H9 (cell line): ENCODE results near the gene PPIP5K2. TPM values are rescaled to one million over a fixed set of nuclear protein-coding genes. Genes with fewer than 3 reads are reported as not detected.
A peak's percentile ranks its signal among the peaks of the same experiment; 100 is the strongest.

ENCODE experiments used
- DNase-seq: peaks from one replicate; pipeline ENCODE4 v3.0.0-alpha.2; 2017
- H2AFZ ChIP-seq: one replicate; pipeline ENCODE4 v1.6.1; 2013; ENCODE audit warnings: mild to moderate bottlenecking, low read length, control low read depth, moderate library complexity
- H2AK5ac ChIP-seq: 2 replicates; pipeline ENCODE4 v1.6.1; 2013; ENCODE audit warnings: low read length, control low read depth, mixed read lengths; ENCODE audit not compliant: insufficient read length
- H2BK120ac ChIP-seq: one replicate; pipeline ENCODE4 v1.6.1; 2013; ENCODE audit warnings: low read depth, mild to moderate bottlenecking, low read length, control low read depth, inconsistent platforms; ENCODE audit not compliant: poor library complexity, severe bottlenecking
- H2BK12ac ChIP-seq: 2 replicates; pipeline ENCODE4 v1.6.1; 2013; ENCODE audit warnings: low read length, control low read depth, mixed read lengths, low read depth; ENCODE audit not compliant: insufficient read length
- H2BK15ac ChIP-seq: 2 replicates; pipeline ENCODE4 v1.6.1; 2013; ENCODE audit warnings: low read depth, low read length, control low read depth
- H2BK20ac ChIP-seq: one replicate; pipeline ENCODE4 v1.6.1; 2013; ENCODE audit warnings: low read depth, mild to moderate bottlenecking, low read length, control low read depth, inconsistent platforms; ENCODE audit not compliant: poor library complexity, severe bottlenecking
- H2BK5ac ChIP-seq: 2 replicates; pipeline ENCODE4 v1.6.1; 2013; ENCODE audit warnings: low read length, control low read depth, mixed read lengths; ENCODE audit not compliant: insufficient read length
- H3K14ac ChIP-seq: 2 replicates; pipeline ENCODE4 v1.6.1; 2013; ENCODE audit warnings: low read length, control low read depth; ENCODE audit not compliant: insufficient read depth
- H3K18ac ChIP-seq: 2 replicates; pipeline ENCODE4 v1.6.1; 2013; ENCODE audit warnings: low read depth, mild to moderate bottlenecking, mixed read lengths, low read length, control low read depth; ENCODE audit not compliant: insufficient read length
- H3K23ac ChIP-seq: 2 replicates; pipeline ENCODE4 v1.6.1; 2013; ENCODE audit warnings: low read length, control low read depth, mixed read lengths, low read depth; ENCODE audit not compliant: insufficient read length
- H3K23me2 ChIP-seq: 2 replicates; pipeline ENCODE4 v1.6.1; 2013; ENCODE audit warnings: low read depth, mild to moderate bottlenecking, mixed read lengths, low read length, control low read depth; ENCODE audit not compliant: insufficient read length, poor library complexity, severe bottlenecking
- H3K27ac ChIP-seq: 2 replicates; pipeline ENCODE4 v1.5.1; 2013; ENCODE audit warnings: low read length, control low read depth, mixed read lengths, low read depth; ENCODE audit not compliant: insufficient read length
- H3K27me3 ChIP-seq: 2 replicates; pipeline ENCODE4 v1.6.1; 2013; ENCODE audit warnings: low read length, control low read depth, inconsistent platforms; ENCODE audit not compliant: insufficient read depth
- H3K4ac ChIP-seq: 2 replicates; pipeline ENCODE4 v1.6.1; 2013; ENCODE audit warnings: low read depth, mild to moderate bottlenecking, control low read depth, inconsistent platforms, low read length, moderate library complexity
- H3K4me1 ChIP-seq: 2 replicates; pipeline ENCODE4 v1.6.1; 2013; ENCODE audit warnings: low read length, control low read depth, inconsistent platforms; ENCODE audit not compliant: insufficient read depth
- H3K4me2 ChIP-seq: 2 replicates; pipeline ENCODE4 v1.6.1; 2013; ENCODE audit warnings: low read length, control low read depth, mixed read lengths; ENCODE audit not compliant: insufficient read length, insufficient read depth
- H3K56ac ChIP-seq: 2 replicates; pipeline ENCODE4 v1.6.1; 2013; ENCODE audit warnings: low read depth, mild to moderate bottlenecking, mixed read lengths, low read length, control low read depth; ENCODE audit not compliant: insufficient read length
- H3K79me1 ChIP-seq: 2 replicates; pipeline ENCODE4 v1.6.1; 2013; ENCODE audit warnings: low read depth, mild to moderate bottlenecking, moderate library complexity, low read length, control low read depth, inconsistent platforms; ENCODE audit not compliant: insufficient read depth, poor library complexity, severe bottlenecking
- H3K79me2 ChIP-seq: 2 replicates; pipeline ENCODE4 v1.6.1; 2013; ENCODE audit warnings: low read length, control low read depth, inconsistent platforms; ENCODE audit not compliant: insufficient read depth
- H3K9ac ChIP-seq: 2 replicates; pipeline ENCODE4 v1.6.1; 2013; ENCODE audit warnings: low read length, control low read depth, mixed read lengths; ENCODE audit not compliant: insufficient read length; ENCODE audit errors: extremely low read depth
- H3K9me3 ChIP-seq: one replicate; pipeline ENCODE4 v1.6.1; 2013; ENCODE audit warnings: low read depth, low read length, inconsistent platforms; ENCODE audit not compliant: control insufficient read depth
- H3T11ph ChIP-seq: one replicate; pipeline ENCODE4 v1.6.1; 2013; ENCODE audit warnings: mild to moderate bottlenecking, low read length, control low read depth, inconsistent platforms
- H4K20me1 ChIP-seq: one replicate; pipeline ENCODE4 v1.6.1; 2013; ENCODE audit not compliant: control insufficient read depth, insufficient read length, insufficient read depth
- H4K5ac ChIP-seq: 2 replicates; pipeline ENCODE4 v1.6.1; 2013; ENCODE audit warnings: low read depth, mild to moderate bottlenecking, mixed read lengths, low read length, control low read depth; ENCODE audit not compliant: insufficient read length
- H4K8ac ChIP-seq: replicated peaks from 2 replicates; pipeline ENCODE4 v1.6.1; 2013; ENCODE audit warnings: low read length, control low read depth, mixed read lengths, low read depth; ENCODE audit not compliant: insufficient read length
- H4K91ac ChIP-seq: 2 replicates; pipeline ENCODE4 v1.6.1; 2013; ENCODE audit warnings: low read depth, mild to moderate bottlenecking, moderate library complexity, mixed read lengths, low read length, control low read depth; ENCODE audit not compliant: insufficient read length
- H3K27ac Mint-ChIP-seq, 3 experiments: 2 replicates in 2 of 3; 3 replicates in 1 of 3; pipeline ENCODE4 v1.8.0; 2020 to 2021; ENCODE audit warnings: mixed read lengths in 3 of 3, mild to moderate bottlenecking in 1 of 3, moderate library complexity in 1 of 3
- H3K27me3 Mint-ChIP-seq: 2 replicates; pipeline ENCODE4 v1.8.0; 2021; ENCODE audit warnings: low read depth, mild to moderate bottlenecking, moderate library complexity, mixed read lengths
- H3K36me3 Mint-ChIP-seq, 3 experiments: 2 replicates in 2 of 3; 3 replicates in 1 of 3; pipeline ENCODE4 v1.8.0; 2020 to 2021; ENCODE audit warnings: low read depth in 3 of 3, mixed read lengths in 3 of 3; ENCODE audit not compliant: insufficient read depth in 1 of 3
- H3K4me1 Mint-ChIP-seq, 2 experiments: 2 replicates each; pipeline ENCODE4 v1.8.0; 2020; ENCODE audit warnings: mixed read lengths in 2 of 2
- H3K4me3 Mint-ChIP-seq, 2 experiments: 2 replicates in 1 of 2; 3 replicates in 1 of 2; pipeline ENCODE4 v1.8.0; 2020 to 2021; ENCODE audit warnings: mild to moderate bottlenecking in 2 of 2, mixed read lengths in 2 of 2, moderate library complexity in 1 of 2
- H3K9me3 Mint-ChIP-seq, 2 experiments: 2 replicates in 1 of 2; 3 replicates in 1 of 2; pipeline ENCODE4 v1.8.0; 2020; ENCODE audit warnings: mild to moderate bottlenecking in 2 of 2, mixed read lengths in 2 of 2, moderate library complexity in 1 of 2
- WGBS: extraction: QIAGEN DNeasy Blood & Tissue Kit; methylation state at CpG from one replicate; pipeline ENCODE4 v1.1.7; 2013; ENCODE audit warnings: missing lambda C conversion rate, low lambda C conversion rate, mixed read lengths; ENCODE audit not compliant: insufficient read length; ENCODE audit errors: extremely low coverage; 5-methylcytosine and 5-hydroxymethylcytosine counted together
- total RNA-seq: library from RNA; stranded (reverse); gene quantifications from 2 replicates; pipeline ENCODE4 v1.2.1, GENCODE V29; 2021
- TF ChIP-seq, protein P1 (sequence below): fragments of 200-600 bp; sonication (generic); conservative IDR thresholded peaks from 3 replicates; pipeline ENCODE4 v1.8.0; 2021; ENCODE audit warnings: antibody characterized with exemption, mild to moderate bottlenecking

Gene PPIP5K2
- total RNA-seq, 1 experiment from 2014 or later, result 43.8 TPM

DNA sequence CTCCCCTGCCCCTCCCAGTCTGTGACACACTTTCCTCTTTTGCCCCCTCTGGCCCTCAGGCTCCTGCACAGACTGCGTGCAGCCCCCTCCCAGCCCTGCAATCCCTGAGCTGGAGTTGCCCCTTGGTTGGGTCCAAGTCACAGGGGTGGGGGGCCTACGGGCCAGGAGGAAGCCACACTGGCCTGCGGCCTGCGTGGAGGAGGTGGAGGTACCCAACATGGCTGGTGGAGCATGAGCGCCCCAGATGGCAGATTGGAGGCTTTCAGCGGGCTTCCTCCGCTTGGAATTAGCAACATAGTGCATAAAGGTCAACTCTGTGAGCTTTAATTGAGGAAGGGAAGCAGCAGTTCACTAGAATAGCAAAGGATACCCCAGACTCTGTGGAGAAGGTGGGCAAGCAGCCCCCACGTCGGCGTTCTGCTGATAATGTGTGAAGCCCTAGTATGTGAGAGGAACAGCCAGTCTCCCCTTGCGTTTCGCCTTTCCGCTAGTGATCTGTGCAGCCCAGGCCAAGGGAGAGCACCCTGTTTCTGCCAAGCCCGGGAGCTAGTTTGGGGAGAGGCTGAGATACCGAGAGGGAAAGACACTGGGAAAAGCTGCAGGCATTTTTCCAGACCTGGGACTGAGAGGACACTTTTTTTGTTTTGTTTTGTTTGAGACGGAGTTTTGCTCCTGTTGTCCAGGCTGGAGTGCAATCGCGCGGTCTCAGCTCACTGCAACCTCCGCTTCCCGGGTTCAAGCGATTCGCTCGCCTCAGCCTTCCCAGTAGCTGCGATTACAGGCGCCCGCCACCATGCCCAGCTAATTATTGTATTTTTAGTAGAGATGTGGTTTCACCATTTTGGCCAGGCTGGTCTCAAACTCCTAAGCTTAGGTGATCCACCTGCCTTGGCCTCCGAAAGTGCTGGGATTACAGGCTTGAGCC, 103.2 kb downstream of the PPIP5K2 start:
- no peak overlapping the region for H2AFZ ChIP-seq
- peak; percentile 51 for DNase-seq

More for the DNA sequence above, 103.2 kb downstream of the PPIP5K2 start:
- H3K18ac ChIP-seq, result no peak overlapping the region
- H3K27ac ChIP-seq, result no peak overlapping the region
- H3K27me3 Mint-ChIP-seq, result no peaks in the 10 kb centered on the region
- H2BK20ac ChIP-seq, result no peak overlapping the region
- no peak overlapping the region for H3T11ph ChIP-seq
- peaks cover 0 to 2% (median 1%) of the 10 kb centered on the region in 3 experiments; a peak in 2 of 7 replicates for H3K36me3 Mint-ChIP-seq
- H2BK5ac ChIP-seq, result no peak overlapping the region
- H3K56ac ChIP-seq, result no peak overlapping the region
- no peaks in the 10 kb centered on the region for H4K20me1 ChIP-seq
- peaks cover 4 to 8% of the 10 kb centered on the region in 2 experiments; a peak in 2 of 4 replicates for H3K4me1 Mint-ChIP-seq
- H3K9me3 ChIP-seq, result no peaks in the 10 kb centered on the region
- peaks cover 5% of the 10 kb centered on the region in 2 experiments; a peak in 2 of 5 replicates for H3K9me3 Mint-ChIP-seq
- H4K91ac ChIP-seq, result no peak overlapping the region
- H3K27me3 ChIP-seq, result no peaks in the 10 kb centered on the region
- no peak overlapping the region for H3K4me2 ChIP-seq
- H3K4ac ChIP-seq, result no peak overlapping the region
- H3K79me1 ChIP-seq, result no peaks in the 10 kb centered on the region
- no peak overlapping the region; the same call in 1 of the 2 replicates for H3K14ac ChIP-seq
- no peak overlapping the region for H3K27ac Mint-ChIP-seq
- H2AK5ac ChIP-seq, result no peak overlapping the region
- no peak overlapping the region for H2BK12ac ChIP-seq
- H2BK15ac ChIP-seq, result no peak overlapping the region
- no peak overlapping the region for H4K5ac ChIP-seq
- no peaks in the 10 kb centered on the region for H3K4me1 ChIP-seq
- H3K9ac ChIP-seq, result no peak overlapping the region
- TF ChIP-seq, protein P1, sequence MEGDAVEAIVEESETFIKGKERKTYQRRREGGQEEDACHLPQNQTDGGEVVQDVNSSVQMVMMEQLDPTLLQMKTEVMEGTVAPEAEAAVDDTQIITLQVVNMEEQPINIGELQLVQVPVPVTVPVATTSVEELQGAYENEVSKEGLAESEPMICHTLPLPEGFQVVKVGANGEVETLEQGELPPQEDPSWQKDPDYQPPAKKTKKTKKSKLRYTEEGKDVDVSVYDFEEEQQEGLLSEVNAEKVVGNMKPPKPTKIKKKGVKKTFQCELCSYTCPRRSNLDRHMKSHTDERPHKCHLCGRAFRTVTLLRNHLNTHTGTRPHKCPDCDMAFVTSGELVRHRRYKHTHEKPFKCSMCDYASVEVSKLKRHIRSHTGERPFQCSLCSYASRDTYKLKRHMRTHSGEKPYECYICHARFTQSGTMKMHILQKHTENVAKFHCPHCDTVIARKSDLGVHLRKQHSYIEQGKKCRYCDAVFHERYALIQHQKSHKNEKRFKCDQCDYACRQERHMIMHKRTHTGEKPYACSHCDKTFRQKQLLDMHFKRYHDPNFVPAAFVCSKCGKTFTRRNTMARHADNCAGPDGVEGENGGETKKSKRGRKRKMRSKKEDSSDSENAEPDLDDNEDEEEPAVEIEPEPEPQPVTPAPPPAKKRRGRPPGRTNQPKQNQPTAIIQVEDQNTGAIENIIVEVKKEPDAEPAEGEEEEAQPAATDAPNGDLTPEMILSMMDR, result peak; percentile 35; the same call in 2 of the 3 replicates
- H2BK120ac ChIP-seq, result no peak overlapping the region
- no peaks in the 10 kb centered on the region for H3K79me2 ChIP-seq
- H3K4me3 Mint-ChIP-seq, result no peak overlapping the region
- no CpG with 5 or more reads among the region's 28 CpGs for WGBS
- no peaks in the 10 kb centered on the region for H3K23me2 ChIP-seq
- H4K8ac ChIP-seq, result no peak overlapping the region
- H3K23ac ChIP-seq, result no peak overlapping the region
